Mammary microvascular endothelial cell (primary cell): ENCODE data around the gene OR2J1. TPM values are rescaled to one million over a fixed set of nuclear protein-coding genes. Genes with fewer than 3 reads are reported as not detected.

Experiments
- total RNA-seq: library from RNA; depleted of rRNA; stranded (reverse); fragments of >200 nt; gene quantifications from 2 replicates; pipeline ENCODE4 v1.2.3, GENCODE V29; 2015

The OR2J1 gene
- total RNA-seq, result not detected in 2 replicates

DNA sequence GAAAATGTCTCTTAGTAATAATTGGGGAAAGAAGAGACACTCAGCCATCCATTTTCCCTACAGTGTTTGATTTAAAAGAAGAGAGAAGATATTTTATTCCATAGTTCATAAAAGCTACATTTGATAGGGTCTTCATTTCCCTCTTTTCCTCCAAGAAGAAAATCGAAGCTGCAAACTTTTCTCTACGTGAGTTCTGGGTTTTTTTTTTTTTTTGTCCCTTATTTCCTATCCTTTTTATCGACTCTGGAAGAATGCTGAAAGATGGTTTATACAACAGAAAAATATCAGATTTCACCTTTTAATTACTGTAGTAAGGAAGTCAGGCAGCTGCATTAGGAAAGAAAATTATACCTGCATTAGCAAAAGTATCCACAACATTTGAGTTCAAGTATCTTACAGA, at the start of gene OR2J1:
TSS of gene OR2J1 (plus strand) at position 301 of the 400 bp plus-strand sequence. CDS start 1,453 bp downstream, outside the sequence.

DNA sequence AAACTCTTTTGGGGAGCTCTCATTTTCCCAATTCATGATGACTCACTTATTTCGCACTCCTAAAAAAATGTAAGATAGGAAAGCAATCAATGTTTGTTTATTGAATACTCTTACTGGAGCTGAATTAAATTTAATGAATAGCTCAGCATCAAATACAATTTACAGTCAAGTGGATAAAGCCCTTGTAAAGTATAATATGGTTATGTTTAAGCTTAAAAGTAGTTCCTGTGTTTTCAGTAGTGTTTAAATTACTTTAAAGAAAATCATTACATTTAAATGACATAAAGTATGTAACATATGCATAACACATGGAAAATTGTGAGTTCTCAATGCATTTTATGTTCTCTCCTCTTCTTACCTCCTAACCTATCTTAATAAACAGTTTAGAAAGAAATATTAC, 12.1 kb upstream of the OR2J1 start, which contains the start of gene OR2B3:
TSS of gene OR2B3 (minus strand) at position 101 of the 400 bp plus-strand sequence. CDS start at position 36, 65 bp downstream.

DNA sequence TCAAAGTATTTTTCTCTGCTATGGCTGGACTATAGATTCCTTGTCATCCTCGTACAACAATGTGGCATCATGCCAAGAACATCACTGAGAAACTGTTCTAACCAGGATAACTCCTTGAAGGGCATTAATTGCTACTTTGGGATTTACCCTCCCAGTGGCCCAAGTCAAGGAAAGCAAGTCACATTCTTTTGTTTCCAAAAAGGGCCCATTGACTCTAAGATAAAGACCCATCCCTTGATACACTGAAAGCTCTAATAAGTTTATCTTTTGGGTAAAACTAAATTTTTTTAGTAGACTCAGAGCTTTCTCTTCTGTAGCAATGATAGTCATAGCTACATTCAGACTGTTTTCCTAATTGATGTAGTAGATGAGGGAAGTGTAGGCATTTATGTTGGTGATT, 8.5 kb downstream of the OR2J1 start, which contains the start of gene OR2J3:
TSS of gene OR2J3 (plus strand) at position 301 of the 400 bp plus-strand sequence. CDS start 3,833 bp downstream, outside the sequence.

Other genes with a start within 250 kb of the OR2J1 start
- 52.1 and 55.1 TPM in 2 replicates for gene TRIM27, start 175.5 kb upstream of the OR2J1 start, total RNA-seq
- gene ZNF311, start 94.2 kb upstream of the OR2J1 start, total RNA-seq, result 0.27 and 0.39 TPM in 2 replicates
- gene OR2W1, start 54.3 kb upstream of the OR2J1 start, total RNA-seq, result not detected in 2 replicates
- not detected in 2 replicates for gene OR2B3, start 12.2 kb upstream of the OR2J1 start, total RNA-seq
- gene OR2J3, start 8.6 kb downstream of the OR2J1 start, total RNA-seq, result not detected in 2 replicates
- gene OR2J2, start 71.4 kb downstream of the OR2J1 start, total RNA-seq, result not detected in 2 replicates
- not detected in 2 replicates for gene OR14J1, start 202.2 kb downstream of the OR2J1 start, total RNA-seq